Activated gamma-delta T cell (primary cell): Measurements from ENCODE around the gene CNP.

ENCODE experiments used
- DNase-seq: peaks from one replicate; lab custom pipeline; 2025; lab: John Stamatoyannopoulos, UW

The CNP gene

GRCh38 chr17:41942626-41943373 is 23.8 kb upstream of the CNP start:
- DNase-seq, result no peak

- DNase-seq, result no peak
These were observed 23.1 kb upstream of the CNP start for GRCh38 chr17:41943492-41943891.

- DNase-seq, result no peak
These were observed 21.7 kb upstream of the CNP start for GRCh38 chr17:41944943-41945342.

GRCh38 chr17:41948762-41949460 is 17.7 kb upstream of the CNP start:
- no peak for DNase-seq

GRCh38 chr17:41956522-41956921 is 10.1 kb upstream of the CNP start:
- no peak for DNase-seq

- DNase-seq, result no peak
These were observed 9.3 kb upstream of the CNP start for GRCh38 chr17:41957031-41957868.

- no peak for DNase-seq
These were observed 8.6 kb upstream of the CNP start for GRCh38 chr17:41957869-41958439.

- DNase-seq, result no peak
These were observed 7.6 kb upstream of the CNP start for GRCh38 chr17:41959030-41959335.

- no peak for DNase-seq
These were observed 7.1 kb upstream of the CNP start for GRCh38 chr17:41959336-41960095.

GRCh38 chr17:41962111-41962510 is 4.5 kb upstream of the CNP start:
- no peak for DNase-seq

- no peak for DNase-seq
These were observed 3.7 kb upstream of the CNP start for GRCh38 chr17:41962768-41963434.

GRCh38 chr17:41965694-41966462 is 717 bp upstream of the CNP start:
- no peak for DNase-seq

GRCh38 chr17:41967141-41967920 is 736 bp downstream of the CNP start:
- peak; percentile 39 for DNase-seq

- DNase-seq, result no peak
These were observed 1.5 kb downstream of the CNP start for GRCh38 chr17:41967921-41968578.

- DNase-seq, result no peak
These were observed 2.1 kb downstream of the CNP start for GRCh38 chr17:41968676-41969075.

- no peak for DNase-seq
These were observed 4.3 kb downstream of the CNP start for GRCh38 chr17:41970901-41971331.

- DNase-seq, result no peak
These were observed 5.3 kb downstream of the CNP start for GRCh38 chr17:41971721-41972523.
